ENCODE results near the gene KDM6A.

DNA sequence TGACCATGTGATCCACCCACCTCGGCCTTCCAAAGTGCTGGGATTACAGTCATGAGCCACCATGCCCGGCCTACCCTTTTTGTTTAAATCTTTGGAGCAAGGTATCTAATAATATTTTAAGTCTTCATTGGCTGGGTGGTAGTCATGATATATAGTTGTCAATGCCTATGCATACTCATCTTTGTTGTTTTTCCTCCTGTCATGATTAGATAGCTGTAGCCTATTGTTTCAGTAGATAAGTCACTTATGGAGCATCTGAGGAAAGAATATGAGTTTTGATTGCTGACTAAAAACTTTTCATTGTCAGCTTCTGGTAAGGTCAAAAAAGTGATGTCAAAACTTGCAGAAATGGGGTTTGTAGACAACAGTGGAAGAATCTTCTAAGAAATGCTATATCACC, 119.8 kb downstream of the KDM6A start:
- TF ChIP-seq JUN (CRISPR knock-in tag; IDR thresholded peaks at IDR 0.05) = no peak
- TF ChIP-seq CBX2 (IDR thresholded peaks at IDR 0.05; ENCODE audit: low read depth, low read length) = no peak
- TF ChIP-seq CBX2 (CRISPR knock-in tag; IDR thresholded peaks at IDR 0.05; ENCODE audit: low read depth) = no peak
- TF ChIP-seq, protein P1, sequence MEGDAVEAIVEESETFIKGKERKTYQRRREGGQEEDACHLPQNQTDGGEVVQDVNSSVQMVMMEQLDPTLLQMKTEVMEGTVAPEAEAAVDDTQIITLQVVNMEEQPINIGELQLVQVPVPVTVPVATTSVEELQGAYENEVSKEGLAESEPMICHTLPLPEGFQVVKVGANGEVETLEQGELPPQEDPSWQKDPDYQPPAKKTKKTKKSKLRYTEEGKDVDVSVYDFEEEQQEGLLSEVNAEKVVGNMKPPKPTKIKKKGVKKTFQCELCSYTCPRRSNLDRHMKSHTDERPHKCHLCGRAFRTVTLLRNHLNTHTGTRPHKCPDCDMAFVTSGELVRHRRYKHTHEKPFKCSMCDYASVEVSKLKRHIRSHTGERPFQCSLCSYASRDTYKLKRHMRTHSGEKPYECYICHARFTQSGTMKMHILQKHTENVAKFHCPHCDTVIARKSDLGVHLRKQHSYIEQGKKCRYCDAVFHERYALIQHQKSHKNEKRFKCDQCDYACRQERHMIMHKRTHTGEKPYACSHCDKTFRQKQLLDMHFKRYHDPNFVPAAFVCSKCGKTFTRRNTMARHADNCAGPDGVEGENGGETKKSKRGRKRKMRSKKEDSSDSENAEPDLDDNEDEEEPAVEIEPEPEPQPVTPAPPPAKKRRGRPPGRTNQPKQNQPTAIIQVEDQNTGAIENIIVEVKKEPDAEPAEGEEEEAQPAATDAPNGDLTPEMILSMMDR (CRISPR knock-in tag; IDR thresholded peaks at IDR 0.05) = no peak
- no peak for TF ChIP-seq ZNF3 (CRISPR knock-in tag; IDR thresholded peaks at IDR 0.05)
- TF ChIP-seq ZNF704 (CRISPR knock-in tag; IDR thresholded peaks at IDR 0.05; ENCODE audit: borderline replicate concordance) = no peak
